Left lung (tissue), 10 donors: Measurements from ENCODE around the gene GFM2. TPM values are rescaled to one million over a fixed set of nuclear protein-coding genes. Genes with fewer than 3 reads are reported as not detected.

Experiments used
- ATAC-seq: fragments of 200-7000 bp; cut with Tn5 transposase; one replicate; pipeline ENCODE4 v1.9.1; 2020; ENCODE audit warnings: moderate library complexity
- DNase-seq, 4 donors: peaks; one replicate each; pipeline ENCODE4 v3.0.0-alpha.2; 2013 to 2020
- H3K27ac ChIP-seq, 2 donors: fragments of 200-600 bp; sonication (generic) in 1 of 2; one replicate each; pipeline versions ENCODE4 v1.5.0 to v1.8.0; 2020 to 2021
- H3K27me3 ChIP-seq, 2 donors: fragments of 200-600 bp; sonication (generic) in 1 of 2; one replicate each; pipeline versions ENCODE4 v1.5.0 to v1.8.0; 2020 to 2021
- H3K36me3 ChIP-seq, 2 donors: fragments of 200-600 bp; sonication (generic) in 1 of 2; one replicate each; pipeline versions ENCODE4 v1.5.0 to v1.8.0; 2020 to 2021
- H3K4me1 ChIP-seq, 2 donors: fragments of 200-600 bp; one replicate each; pipeline ENCODE4 v1.8.0; 2021
- H3K4me3 ChIP-seq, 2 donors: fragments of 200-600 bp; sonication (generic) in 1 of 2; one replicate each; pipeline versions ENCODE4 v1.5.0 to v1.8.0; 2020 to 2021; ENCODE audit warnings: mild to moderate bottlenecking in 1 of 2
- H3K9me3 ChIP-seq, 2 donors: fragments of 200-600 bp; sonication (generic) in 1 of 2; one replicate each; pipeline versions ENCODE4 v1.5.0 to v1.8.0; 2020 to 2021
- intact Hi-C, 2 donors: fragments of 100-400 bp; cut with DNase I; formaldehyde crosslinking; loops; one replicate each; pipeline versions ENCODE4 v1.11.2 to v1.14.2; 2022
- polyA plus RNA-seq, 6 donors: library from polyadenylated mRNA; unstranded; fragments of 120-200 nt; gene quantifications; one replicate each; pipeline ENCODE4 v1.2.1, GENCODE V29; 2013; ENCODE audit not compliant: insufficient read length in 6 of 6
- total RNA-seq, 2 donors: library from RNA; stranded (reverse); fragmentation: NEBNext Ultra II Directional; extraction: Animal tissue kit (Norgen Biotek cat#: 25700); gene quantifications; one replicate each; pipeline ENCODE4 v1.2.1, GENCODE V29; 2021
- TF ChIP-seq, protein P1 (sequence below), 2 donors: fragments of 200-600 bp; sonication (generic) in 1 of 2; IDR thresholded peaks; one replicate each; pipeline versions ENCODE4 v1.5.0 to v1.8.0; 2021; ENCODE audit warnings: antibody characterized with exemption in 2 of 2
- donor health status: DM: no; HTN: yes; CAD: no.
- donor health status: DM: no; HTN: no; CAD: no.

Gene GFM2
- total and polyA plus RNA-seq, 8 donors = 23.4 to 49.7 (median 42.8) TPM

GRCh38 chr5:74725331-74725730 is 41.6 kb downstream of the GFM2 start:
- Histone ChIP-seq H3K9me3 (no peaks in the 10 kb centered on the region), H3K4me3 (no peak overlapping the region), H3K36me3 (peaks cover 0 to 96% of the 10 kb centered on the region in 2 donors), H3K4me1 (no peaks in the 10 kb centered on the region), H3K27ac (no peak overlapping the region), H3K27me3 (no peaks in the 10 kb centered on the region)
- ATAC-seq (no peak), DNase-seq (no peak)
- intact Hi-C loops = no loop called here
- TF ChIP-seq, protein P1, sequence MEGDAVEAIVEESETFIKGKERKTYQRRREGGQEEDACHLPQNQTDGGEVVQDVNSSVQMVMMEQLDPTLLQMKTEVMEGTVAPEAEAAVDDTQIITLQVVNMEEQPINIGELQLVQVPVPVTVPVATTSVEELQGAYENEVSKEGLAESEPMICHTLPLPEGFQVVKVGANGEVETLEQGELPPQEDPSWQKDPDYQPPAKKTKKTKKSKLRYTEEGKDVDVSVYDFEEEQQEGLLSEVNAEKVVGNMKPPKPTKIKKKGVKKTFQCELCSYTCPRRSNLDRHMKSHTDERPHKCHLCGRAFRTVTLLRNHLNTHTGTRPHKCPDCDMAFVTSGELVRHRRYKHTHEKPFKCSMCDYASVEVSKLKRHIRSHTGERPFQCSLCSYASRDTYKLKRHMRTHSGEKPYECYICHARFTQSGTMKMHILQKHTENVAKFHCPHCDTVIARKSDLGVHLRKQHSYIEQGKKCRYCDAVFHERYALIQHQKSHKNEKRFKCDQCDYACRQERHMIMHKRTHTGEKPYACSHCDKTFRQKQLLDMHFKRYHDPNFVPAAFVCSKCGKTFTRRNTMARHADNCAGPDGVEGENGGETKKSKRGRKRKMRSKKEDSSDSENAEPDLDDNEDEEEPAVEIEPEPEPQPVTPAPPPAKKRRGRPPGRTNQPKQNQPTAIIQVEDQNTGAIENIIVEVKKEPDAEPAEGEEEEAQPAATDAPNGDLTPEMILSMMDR (IDR thresholded peaks at IDR 0.05) = no peak

GRCh38 chr5:74722271-74722670 is 44.6 kb downstream of the GFM2 start:
- H3K4me3 ChIP-seq = no peak overlapping the region
- intact Hi-C loops = no loop called here
- H3K36me3 ChIP-seq = peaks cover 0 to 98% of the 10 kb centered on the region in 2 donors

DNA sequence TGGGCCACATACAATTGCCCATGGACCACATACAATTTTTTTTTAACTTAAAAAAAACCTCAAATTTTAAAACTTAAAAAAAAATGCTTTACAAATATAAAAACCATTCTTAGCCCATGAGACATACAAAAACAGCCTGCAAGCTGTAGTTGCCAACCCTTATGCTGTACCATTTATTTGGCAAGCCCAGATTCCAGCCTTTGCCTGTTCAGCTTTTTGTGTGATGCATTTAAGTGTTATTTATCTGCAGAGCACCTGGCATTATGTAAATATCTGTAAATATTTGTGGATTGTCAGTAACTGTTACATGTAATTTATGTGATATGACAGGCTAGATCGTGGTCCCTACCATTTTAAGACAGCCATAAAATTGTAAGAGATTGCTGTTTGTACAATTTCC is 49.3 kb downstream of the GFM2 start:
- ATAC-seq = no peak
- DNase-seq = no peak
- H3K4me3 ChIP-seq = no peak overlapping the region
- TF ChIP-seq, protein P1 (IDR thresholded peaks at IDR 0.05) = no peak
- intact Hi-C loops = no loop called here
- no peaks in the 10 kb centered on the region for H3K4me1 ChIP-seq
- no peak overlapping the region for H3K27ac ChIP-seq
- H3K36me3 ChIP-seq = peaks cover 0 to 96% of the 10 kb centered on the region in 2 donors
- no peaks in the 10 kb centered on the region for H3K27me3 ChIP-seq
- no peaks in the 10 kb centered on the region for H3K9me3 ChIP-seq

More at GRCh38 chr5:74722271-74722670, 44.6 kb downstream of the GFM2 start:
- TF ChIP-seq, protein P1 (IDR thresholded peaks at IDR 0.05) = no peak
- H3K27ac ChIP-seq = no peak overlapping the region
- ATAC-seq (no peak), DNase-seq (no peak)
- H3K9me3 ChIP-seq = no peaks in the 10 kb centered on the region
- no peaks in the 10 kb centered on the region for H3K27me3 ChIP-seq
- H3K4me1 ChIP-seq = no peaks in the 10 kb centered on the region

GRCh38 chr5:74693191-74693590 is 73.7 kb downstream of the GFM2 start:
- no peak overlapping the region for H3K27ac ChIP-seq
- no peaks in the 10 kb centered on the region for H3K9me3 ChIP-seq
- H3K4me3 ChIP-seq = no peak overlapping the region
- intact Hi-C loops = no loop called here
- H3K4me1 ChIP-seq = no peaks in the 10 kb centered on the region
- ATAC-seq (peak; percentile 40), DNase-seq (no peak)
- H3K27me3 ChIP-seq = no peaks in the 10 kb centered on the region
- TF ChIP-seq, protein P1 (IDR thresholded peaks at IDR 0.05) = no peak
- H3K36me3 ChIP-seq = peaks cover 0 to 93% of the 10 kb centered on the region in 2 donors

DNA sequence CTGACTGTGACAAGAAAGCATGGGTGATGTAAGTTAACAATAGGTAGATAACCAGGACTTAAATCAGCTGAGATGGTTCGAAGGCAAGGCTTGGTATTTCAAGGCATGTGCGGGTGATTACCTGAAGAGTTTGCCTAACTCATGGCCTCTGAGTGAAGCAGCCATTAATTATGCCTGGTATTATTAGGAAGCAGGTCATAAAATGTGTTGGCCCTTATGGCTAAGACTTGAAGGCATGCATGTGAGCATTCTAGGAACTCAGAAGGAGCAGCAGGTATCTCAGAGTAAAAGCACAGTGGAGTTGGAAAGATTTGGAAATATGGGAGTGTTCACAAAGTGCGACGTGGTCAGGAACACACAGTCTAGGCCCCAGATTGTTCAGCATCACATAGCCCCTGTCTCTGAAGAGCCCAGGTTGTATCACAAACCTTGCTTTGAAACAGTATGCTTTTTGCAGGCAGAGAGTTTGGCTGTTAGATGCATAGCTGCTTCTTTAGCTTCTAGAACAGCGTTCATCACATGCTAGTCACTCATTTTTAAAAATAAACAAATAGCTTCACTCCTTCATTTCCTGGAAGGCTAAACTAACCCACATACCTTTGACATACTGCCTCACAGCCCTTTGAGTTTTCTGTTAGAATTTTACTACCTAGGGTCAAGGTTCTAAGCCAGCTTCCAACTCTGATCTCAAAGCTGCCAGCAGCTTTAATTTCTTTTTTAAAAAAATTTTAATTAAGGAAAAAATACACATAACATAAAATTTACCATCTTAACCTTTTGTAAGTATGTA is 79.8 kb downstream of the GFM2 start:
- DNase-seq = no peak
- intact Hi-C loops = no loop called here
- Histone ChIP-seq H3K27me3 (no peaks in the 10 kb centered on the region), H3K4me1 (peaks cover 12 to 24% of the 10 kb centered on the region in 2 donors), H3K27ac (no peak overlapping the region), H3K4me3 (peak overlapping the region in 1 of 2 donors; percentile 75), H3K36me3 (peaks cover 0 to 37% of the 10 kb centered on the region in 2 donors), H3K9me3 (no peaks in the 10 kb centered on the region)
- no peak for ATAC-seq
- TF ChIP-seq, protein P1 (IDR thresholded peaks at IDR 0.05) = no peak
